HUDEP-2 (cell line): Measurements from ENCODE around the gene GPR55.
A peak's percentile ranks its signal among the peaks of the same experiment; 100 is the strongest.

ENCODE experiments used
- DNase-seq, 76 experiments: peaks; one replicate each; lab custom pipeline; 2025; ENCODE audit not compliant: unreplicated experiment in 76 of 76; lab: John Stamatoyannopoulos, UW

GPR55 gene

DNA sequence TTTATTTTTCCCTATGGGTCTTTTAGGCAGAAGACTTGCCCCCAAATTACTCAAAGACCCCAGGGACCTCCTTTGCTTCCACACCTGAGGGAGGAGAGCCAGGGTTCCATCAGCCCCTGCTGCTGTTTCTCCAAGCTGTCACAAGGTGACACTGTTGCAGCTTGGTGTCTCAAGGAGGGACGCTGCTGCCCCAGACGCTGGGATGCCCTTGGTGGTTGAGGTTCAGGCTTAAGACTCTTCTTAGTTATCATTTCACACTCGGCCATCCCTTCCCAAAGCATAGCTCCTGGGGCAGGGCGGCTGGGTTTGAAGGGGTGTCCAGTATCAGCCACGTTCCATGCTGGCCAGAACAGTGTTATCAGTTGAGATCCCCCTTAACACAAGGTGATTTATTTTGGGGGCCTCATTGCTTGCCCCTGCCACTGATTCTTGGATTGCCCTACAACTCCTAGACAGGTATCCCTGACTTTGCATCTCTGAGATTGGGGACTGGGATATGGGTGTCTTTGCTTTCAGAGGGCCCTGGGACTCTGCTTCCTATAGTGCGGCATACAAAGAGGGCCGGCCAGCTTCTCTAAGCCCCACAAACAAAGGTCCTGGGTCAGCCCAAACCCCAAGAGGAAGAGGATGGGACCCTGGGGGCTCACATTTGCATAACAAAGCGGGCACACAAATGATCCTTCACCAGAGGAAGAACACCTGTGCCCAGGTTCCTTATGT is 22.7 kb downstream of the GPR55 start:
- peak in 25 of 76 experiments; percentile 3 to 52 (median 22) for DNase-seq

DNA sequence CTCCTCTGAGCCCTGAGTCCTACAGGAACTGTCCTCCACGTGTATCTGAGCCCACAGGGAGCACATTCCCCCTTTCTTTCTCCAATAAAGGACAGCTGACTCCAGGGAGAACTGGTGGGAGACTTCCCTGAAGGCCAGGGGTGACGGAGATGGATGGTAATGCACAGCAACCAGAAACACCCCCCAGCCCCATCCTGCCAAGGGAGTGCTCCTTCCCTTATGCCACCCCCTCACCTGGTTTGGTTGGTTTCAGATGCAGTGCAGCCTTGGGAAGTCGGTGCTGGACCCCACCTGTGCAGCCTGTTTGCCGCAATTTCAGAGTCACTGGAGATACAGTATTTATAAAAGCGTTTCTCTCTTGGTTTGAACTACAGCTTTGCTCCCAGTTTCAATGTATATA is 24.0 kb downstream of the GPR55 start:
- no peak for DNase-seq

DNA sequence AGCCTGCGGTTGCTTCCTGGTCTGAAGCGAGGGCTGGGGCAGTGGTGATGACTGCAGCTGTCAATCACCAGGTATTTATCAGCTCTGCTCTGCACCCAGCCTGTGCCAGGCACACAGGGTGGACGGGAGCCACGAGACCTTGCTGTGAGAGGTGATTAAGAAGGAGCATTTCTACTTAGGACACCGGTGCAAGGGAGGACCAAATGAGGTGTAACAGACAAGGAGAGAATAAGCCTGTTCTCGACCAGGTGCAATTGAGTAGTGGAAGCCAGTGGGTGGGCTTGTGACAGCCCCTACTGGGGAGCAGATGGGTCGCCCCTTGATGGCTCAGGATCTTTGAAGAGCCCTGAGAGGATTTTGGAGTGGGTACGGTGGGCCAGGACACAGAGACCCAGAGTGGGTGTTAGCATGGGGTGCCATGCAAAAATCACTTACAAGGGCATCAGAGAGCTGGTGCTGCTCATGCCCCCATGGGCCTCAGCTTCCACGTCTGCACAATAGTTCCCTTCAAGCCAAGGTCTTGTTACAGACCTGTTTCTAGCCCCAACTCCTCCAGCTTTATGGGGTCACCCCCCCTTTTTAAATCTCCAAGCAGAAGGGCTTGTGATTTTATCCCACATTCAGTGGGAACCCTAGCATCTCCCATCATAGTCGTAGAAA is 24.6 kb downstream of the GPR55 start:
- DNase-seq, result no peak

DNA sequence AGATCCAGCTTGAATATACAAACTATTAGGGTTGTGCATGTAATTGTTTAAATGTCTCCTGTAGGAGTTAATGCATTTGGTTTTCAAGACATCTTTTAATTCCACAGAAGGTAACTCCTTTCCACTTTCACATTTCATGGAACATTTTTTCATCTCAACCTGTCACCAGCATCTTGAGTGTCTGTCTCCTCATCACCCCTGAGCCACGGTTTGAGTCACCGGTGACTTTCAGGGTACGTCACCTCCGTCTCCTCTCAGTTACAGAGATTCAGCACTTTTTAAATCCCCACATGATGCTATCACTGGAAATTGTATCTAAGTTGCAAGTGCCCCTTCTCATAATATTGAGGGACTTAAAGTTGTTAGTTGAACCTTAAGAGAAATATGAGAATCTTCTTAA is 25.3 kb downstream of the GPR55 start:
- DNase-seq, result no peak

DNA sequence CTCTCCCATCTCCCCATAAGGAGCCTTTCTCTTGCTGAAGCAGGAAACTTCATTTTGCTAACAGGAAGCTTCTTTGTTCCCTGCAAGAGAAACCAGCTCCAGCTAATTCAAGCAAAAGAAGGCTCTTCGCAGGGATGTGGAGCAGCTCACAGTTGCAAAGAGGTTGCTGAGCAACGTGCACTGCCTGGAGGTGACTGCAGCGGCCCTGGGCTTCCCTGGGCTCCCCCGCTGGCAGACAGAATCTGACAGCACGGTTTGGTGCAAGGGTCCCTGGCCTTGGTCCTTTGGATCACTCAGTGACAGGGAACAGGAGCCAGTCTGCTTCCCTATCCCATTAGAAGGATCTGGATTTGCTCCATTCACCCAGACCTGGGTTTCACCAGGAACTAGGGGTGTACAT is 25.8 kb downstream of the GPR55 start:
- DNase-seq, result no peak

DNA sequence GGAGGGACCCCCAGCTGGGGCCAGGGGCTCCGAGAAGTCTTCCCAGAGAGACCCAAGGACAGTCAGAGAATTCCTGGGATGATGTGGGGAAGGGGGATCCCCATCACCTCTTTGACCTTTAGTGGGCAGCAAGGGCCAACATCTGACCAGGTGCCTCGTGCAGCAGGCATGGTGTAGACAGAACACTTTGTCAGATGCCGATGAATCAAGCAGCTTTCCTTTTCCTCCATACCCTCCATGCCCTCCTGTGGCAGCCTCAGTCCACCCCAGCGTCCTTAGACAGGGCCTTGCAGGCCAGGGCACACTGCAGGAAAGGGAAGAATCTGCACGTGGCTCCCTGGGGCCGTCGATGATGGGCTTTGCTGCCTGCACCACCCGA is 26.3 kb downstream of the GPR55 start:
- no peak for DNase-seq

DNA sequence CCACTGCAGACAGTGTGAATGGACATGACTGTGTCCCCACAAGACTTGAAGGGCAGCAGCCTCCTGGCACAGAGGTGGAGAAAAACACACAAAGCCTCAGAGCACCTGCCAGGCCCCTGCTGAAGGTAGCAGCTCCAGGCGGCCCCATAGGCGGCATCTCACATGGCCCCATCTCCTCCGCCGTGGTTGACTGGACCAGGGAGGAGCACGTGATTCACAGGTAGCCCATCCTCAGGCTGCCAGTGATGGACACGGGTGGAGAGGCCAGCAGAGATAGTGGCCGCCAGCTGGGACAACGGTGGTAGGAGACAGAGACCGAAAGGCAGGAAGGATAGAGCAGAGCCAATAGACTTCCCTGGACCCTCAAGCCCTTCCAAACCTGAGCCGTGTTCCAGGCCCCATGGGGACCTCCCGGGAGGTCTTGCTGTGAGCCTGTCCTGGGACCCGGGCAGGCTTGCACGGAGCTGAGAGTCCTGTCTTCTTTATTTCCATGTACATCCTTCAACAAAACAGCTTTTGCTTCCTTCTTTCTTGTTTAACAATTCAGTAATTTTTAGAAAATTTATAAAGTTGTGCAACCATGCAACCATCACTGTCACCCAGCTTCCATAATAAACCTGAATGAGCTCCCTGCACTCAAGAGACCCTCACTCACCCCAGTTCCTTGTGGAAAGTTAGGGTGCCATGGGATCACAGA is 26.9 kb downstream of the GPR55 start:
- DNase-seq, result no peak

DNA sequence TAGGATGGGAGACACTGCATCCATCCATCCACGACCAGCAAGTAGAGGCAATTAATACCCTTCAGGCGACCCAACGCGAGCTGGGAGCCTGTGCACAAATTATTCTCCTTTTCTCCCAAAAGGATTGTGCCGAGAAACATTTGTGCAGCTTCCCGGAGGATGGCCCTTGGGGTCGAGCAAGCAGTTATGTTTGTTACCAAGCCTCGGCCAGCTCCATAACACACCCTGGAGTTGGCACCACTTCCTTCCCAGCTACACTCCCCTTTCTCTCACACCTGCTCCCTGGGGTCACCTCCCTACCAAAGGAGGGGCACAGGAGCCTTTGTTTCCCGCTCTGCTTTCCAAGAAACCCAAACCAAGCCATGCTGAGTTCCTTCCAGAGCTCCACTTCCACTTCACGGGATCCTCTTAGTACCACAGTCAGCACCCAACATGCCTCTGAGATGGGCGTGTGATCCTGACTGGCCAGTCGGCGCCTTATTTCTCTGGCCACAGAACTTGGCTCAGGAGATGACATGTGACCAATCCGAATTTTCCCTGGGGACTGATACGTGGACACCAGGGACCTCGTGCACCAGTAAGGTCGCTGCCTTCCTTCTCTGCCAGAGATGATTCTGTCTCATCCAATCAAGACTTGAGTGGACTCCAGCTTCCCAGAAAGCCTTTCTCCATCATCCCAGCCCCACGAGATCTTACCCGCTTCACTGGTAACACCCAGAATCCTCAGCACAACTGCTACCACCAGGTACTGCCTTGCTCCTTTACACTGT is 28.5 kb downstream of the GPR55 start:
- no peak for DNase-seq

DNA sequence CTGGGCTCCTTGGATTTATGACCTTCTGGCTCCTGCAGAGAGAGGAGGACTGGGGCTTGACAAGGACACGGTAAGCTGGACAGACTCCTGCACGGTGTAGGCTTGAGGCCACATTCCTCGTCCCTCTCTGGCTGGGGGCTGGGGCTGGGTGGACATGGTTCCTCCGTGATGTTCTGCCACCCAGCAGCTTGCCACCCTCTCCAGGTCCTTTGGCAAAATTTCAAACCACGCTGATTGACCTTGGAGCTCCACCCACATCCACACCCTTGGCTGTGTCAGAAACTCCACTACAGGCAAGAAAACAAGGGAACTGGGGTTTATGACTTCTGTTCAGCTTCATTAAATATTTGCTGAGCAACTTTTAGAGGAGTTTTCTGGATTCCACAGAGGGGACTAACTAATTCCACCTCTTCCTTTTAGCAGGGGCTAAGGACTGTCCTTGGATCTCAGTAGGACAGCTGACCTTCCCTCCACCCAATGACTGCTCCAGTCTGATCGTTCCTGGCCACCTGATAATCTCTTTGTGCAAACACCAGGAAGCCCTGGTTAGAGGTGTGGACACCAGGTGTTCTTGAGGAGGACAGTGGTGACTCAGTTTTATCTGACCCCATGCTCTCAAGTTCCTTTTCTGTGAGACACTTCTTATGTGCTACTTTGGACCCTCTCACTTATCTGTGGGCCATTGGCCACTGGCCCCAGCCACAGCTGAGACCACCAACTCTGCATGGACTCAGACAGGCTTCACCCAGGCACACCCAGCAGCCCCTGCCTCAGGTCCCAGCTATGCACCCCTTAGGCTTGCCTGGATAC is 29.3 kb downstream of the GPR55 start:
- DNase-seq, result peak in 15 of 76 experiments; percentile 2 to 30 (median 16)

DNA sequence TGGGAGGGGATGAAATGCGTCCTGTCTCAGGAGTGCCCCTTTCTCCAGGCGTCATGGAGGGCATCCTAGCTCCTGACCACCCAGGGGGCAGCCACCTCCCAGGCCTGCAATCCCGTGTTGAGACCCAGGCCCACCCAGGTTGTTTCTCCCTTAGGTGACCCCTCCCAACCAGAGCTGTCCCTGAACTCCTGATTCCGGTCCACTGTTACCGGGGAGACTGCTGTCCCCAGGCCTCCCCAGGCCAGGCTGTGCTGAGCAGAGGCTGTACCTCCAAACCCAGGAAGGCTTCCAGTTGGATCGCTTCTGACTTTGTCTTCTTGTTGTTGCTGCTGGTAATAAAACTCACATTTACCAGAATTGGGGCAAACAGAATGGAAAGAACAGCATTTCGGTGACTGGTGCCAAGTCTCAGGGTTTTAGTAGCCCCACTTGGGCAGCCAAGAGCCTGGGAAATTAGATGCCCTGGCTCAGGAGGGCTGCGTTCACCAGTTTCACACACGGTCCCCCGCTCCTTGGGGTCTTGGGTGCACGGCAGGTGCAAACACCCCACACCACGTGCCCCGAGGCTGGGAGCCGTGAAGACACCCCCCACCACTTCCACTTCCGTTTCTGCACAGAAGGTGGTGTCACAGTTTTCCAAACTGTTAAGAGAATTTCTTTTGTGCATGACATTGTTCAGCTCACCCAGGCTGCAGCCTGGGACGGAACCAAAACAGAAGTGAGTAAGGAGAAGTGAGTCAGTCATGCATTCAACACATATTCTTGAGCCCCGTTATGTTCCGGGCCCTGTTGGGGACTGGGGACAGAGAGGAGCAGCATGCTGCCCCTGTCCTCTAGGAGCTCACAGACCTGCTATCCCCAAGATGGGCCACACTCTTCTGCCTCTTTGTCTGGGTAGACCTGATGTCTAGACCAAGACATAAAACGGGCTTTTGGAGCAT is 30.9 kb downstream of the GPR55 start:
- DNase-seq, result no peak

DNA sequence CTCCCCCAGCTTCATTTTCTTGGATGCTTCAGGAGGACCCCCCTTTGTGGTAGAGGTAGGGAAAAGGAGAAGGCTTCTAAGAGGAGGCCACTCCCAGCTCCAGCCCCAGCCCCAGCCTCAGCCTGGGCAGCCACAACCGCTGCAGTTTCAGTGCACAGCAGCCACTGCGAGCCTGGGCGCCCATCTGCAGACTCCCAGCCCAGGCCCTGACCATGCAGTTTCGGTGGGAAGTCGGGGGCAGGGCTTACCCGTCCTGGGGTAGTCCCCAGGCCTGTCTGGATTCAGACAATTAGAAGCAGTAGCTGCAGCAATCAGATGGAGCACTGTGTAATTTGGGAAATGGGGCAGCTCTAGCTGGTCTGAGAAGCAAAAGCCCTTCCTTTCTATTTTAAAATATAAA is 31.7 kb downstream of the GPR55 start:
- no peak for DNase-seq

DNA sequence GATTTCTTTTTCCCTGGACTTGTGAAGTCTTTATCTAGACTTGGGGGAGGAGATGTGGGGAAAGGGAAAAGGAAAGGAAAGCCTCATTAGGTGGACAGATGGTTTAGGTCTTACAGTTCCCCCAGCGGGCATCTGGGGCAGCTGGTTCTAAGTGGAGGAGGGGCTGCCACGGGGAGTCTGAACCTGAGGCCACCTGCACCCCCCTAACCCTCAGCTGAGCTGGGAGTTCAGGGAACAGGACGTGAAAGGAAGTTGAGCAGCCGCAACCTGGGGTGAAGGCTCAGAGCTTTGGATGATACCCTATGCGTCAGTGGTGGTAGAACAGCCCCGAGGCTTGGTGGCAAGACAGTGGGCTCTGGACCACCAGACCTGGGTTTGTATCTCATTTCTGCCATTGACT is 33.5 kb downstream of the GPR55 start:
- no peak for DNase-seq

DNA sequence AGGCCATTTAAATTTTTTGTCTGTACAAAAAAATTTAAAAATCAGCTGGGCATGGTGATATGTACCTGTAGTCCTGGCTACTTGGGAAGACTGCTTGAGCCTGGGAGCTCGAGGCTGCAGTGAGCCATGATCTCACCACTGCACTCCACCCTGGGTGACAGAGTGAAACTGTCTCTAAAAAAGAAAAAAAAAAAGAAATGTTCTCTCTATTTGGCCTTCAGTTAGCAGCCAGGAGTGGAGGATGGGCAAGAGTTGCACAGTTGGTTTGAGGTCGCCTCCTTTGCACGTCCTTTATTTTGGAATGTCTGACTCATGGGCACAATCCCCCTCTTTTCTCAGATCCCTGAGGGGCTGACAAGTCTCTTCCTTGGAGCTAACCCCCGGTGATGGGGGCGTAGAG is 34.0 kb downstream of the GPR55 start:
- no peak for DNase-seq

DNA sequence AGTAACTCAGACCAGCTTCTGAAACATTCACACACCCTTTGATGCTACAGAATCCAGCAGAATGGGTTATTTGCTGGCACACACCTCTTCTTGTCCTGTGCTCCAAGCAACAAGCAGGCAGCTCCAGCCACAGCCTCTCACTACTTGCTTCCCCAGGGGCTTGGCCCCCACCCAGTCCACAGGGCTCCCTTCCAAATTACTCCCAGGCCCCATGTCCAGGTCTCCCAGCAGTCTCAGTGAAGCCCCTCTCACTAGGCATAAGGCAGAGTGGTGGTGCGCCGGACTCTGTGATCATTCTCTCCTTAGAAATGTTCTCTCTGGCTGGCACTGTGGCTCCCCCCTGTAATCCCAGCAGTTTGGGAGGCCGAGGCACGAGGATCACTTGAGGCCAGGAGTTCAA is 34.4 kb downstream of the GPR55 start:
- no peak for DNase-seq

DNA sequence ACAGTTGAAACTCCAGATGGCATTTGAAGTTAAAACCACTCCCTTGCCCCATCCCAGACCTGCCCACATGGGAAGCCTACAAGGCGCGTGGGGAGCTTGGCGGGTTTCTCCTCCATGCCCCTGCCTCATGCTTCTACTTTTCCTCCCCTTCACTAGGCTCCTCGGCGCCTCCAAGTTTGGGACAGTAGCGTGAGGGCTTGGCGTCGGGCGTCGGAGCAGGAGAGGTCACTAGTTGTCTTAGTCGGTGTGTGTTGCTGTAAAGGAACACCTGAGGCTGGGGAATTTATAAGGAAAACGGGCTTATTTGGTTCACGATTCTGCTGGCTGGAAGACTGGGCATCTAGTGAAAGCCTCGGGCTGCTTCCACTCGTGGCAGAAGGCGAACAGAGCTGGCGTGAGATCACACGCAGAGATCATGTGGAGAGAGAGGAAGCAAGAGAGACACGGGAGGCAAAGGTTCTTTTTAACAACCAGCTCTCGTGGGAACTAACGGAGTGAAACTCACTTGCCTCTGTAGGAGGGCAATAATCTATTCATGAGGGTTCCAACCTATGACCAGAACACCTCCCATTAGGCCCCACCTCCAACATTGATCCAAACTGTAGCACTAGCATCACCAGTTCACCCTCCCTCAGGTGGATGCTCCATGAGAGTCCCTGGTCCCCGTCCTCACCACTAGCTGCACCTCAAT is 35.0 kb downstream of the GPR55 start:
- DNase-seq, result no peak

DNA sequence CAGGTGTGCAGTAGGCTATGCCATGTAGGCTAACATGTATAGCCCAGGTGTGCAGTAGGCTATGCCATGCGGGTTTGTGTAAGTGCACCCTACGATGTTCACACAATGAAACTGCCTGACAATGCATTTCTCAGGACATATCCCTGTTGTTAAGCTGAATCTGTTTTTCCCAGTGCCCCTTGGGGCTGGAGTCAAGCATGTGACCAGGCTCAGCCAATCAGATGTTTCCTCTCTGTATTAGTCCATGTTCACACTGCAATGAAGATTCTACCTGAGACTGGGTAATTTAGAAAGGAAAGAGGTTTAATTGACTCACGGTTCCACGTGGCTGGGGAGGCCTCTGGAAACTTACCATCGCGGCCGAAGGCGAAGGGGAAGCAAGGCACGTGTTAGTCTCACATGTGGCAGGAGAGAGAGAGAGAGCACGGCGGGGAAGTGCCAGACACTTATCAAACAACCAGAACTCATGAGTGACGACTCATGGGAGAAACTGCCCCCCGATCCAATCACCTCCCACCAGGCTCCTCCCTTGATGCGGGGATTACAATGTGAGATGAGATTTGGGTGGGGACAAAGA is 36.1 kb downstream of the GPR55 start:
- DNase-seq, result no peak

DNA sequence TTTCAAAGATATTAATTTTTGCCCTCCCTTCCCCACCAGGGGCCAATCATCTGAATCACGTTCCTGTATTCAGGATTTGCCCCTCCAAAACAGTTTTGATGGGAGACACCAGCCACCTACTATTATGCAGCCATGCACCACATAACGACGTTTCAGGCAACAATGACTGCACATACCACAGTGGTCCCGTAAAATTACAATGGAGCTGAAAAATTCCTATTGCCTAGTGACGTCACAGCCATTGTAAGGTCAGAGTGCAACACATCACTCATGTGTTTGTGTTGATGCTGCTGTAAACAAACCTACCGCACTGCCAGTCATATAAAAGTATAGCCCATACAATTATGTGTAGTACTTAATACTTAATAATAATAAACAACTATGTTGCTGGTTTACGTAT is 37.7 kb downstream of the GPR55 start:
- DNase-seq, result no peak

DNA sequence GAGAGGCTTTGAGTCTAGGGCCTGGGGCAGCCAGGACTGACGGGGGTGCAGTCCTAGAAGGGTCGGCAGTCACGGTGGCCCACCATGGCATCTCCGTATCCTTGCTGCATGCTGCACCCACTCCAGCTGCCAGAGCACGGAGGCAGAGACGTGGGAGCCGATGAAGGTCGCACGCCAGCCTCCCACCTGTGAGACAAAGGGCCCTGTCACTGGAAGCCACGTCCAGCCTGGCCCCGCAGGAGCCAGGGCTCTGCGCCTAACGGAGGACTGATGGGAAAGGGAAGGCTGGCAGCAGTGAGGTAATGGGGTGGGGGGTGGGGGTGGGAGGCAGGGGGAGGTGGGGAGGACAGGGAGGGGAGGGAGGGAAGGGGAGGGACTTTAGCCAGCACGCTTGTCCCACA is 38.4 kb downstream of the GPR55 start:
- no peak for DNase-seq
